CD4-positive, alpha-beta T cell treated with Interleukin-1 beta for 1 hour (primary cell): ENCODE results near the gene INF2.
A peak's percentile ranks its signal among the peaks of the same experiment; 100 is the strongest.

Experiments used
- DNase-seq, 2 donors: peaks; one replicate each; pipeline ENCODE4 v3.0.0-alpha.2; 2020 to 2022

The INF2 gene

GRCh38 chr14:104706733-104707607 is 17.6 kb downstream of the INF2 start:
- no peak for DNase-seq

- no peak for DNase-seq
These were observed 18.5 kb downstream of the INF2 start for GRCh38 chr14:104707608-104708595.

GRCh38 chr14:104708606-104709268 is 19.3 kb downstream of the INF2 start:
- DNase-seq: peak; percentile 74 to 75

- no peak for DNase-seq
These were observed 20.1 kb downstream of the INF2 start for GRCh38 chr14:104709387-104710039.

GRCh38 chr14:104710071-104710735 is 20.8 kb downstream of the INF2 start:
- no peak for DNase-seq

- no peak for DNase-seq
These were observed 23.7 kb downstream of the INF2 start for GRCh38 chr14:104712881-104713734.

- DNase-seq: no peak
These were observed 24.6 kb downstream of the INF2 start for GRCh38 chr14:104714066-104714465.

- no peak for DNase-seq
These were observed 25.3 kb downstream of the INF2 start for GRCh38 chr14:104714681-104715080.

- DNase-seq: no peak
These were observed 26.0 kb downstream of the INF2 start for GRCh38 chr14:104715416-104715815.

- DNase-seq: no peak
These were observed 26.5 kb downstream of the INF2 start for GRCh38 chr14:104715871-104716270.

- DNase-seq: no peak
These were observed 27.7 kb downstream of the INF2 start for GRCh38 chr14:104717137-104717536.

GRCh38 chr14:104717646-104718045 is 28.2 kb downstream of the INF2 start:
- DNase-seq: no peak

GRCh38 chr14:104718147-104718546 is 28.7 kb downstream of the INF2 start:
- no peak for DNase-seq

- no peak for DNase-seq
These were observed 29.5 kb downstream of the INF2 start for GRCh38 chr14:104718871-104719270.

- DNase-seq: no peak
These were observed 29.9 kb downstream of the INF2 start for GRCh38 chr14:104719343-104719742.

GRCh38 chr14:104721505-104722431 is 32.4 kb downstream of the INF2 start:
- no peak for DNase-seq

- no peak for DNase-seq
These were observed 33.7 kb downstream of the INF2 start for GRCh38 chr14:104722938-104723650.

- peak; percentile 52 to 59 for DNase-seq
These were observed 34.4 kb downstream of the INF2 start, which contains the start of gene ADSS1 for GRCh38 chr14:104723651-104724406. TSS of gene ADSS1 (plus strand) at chr14:104724229. CDS start at chr14:104724271, 42 bp downstream.
